Daoy (cell line): ENCODE results near the gene KDM4B. TPM values are rescaled to one million over a fixed set of nuclear protein-coding genes. Genes with fewer than 3 reads are reported as not detected.

Experiments used
- DNase-seq: peaks from one replicate; pipeline ENCODE4 v3.0.0-alpha.2; 2015; ENCODE audit warnings: low read depth
- total RNA-seq: library from RNA; depleted of rRNA; stranded (reverse); fragments of >200 nt; shearing (Covaris generic); gene quantifications from 2 replicates; pipeline ENCODE4 v1.2.3, GENCODE V29; 2014

The KDM4B gene
- total RNA-seq, 1 experiment from 2014 or later: 4.2 TPM

DNA sequence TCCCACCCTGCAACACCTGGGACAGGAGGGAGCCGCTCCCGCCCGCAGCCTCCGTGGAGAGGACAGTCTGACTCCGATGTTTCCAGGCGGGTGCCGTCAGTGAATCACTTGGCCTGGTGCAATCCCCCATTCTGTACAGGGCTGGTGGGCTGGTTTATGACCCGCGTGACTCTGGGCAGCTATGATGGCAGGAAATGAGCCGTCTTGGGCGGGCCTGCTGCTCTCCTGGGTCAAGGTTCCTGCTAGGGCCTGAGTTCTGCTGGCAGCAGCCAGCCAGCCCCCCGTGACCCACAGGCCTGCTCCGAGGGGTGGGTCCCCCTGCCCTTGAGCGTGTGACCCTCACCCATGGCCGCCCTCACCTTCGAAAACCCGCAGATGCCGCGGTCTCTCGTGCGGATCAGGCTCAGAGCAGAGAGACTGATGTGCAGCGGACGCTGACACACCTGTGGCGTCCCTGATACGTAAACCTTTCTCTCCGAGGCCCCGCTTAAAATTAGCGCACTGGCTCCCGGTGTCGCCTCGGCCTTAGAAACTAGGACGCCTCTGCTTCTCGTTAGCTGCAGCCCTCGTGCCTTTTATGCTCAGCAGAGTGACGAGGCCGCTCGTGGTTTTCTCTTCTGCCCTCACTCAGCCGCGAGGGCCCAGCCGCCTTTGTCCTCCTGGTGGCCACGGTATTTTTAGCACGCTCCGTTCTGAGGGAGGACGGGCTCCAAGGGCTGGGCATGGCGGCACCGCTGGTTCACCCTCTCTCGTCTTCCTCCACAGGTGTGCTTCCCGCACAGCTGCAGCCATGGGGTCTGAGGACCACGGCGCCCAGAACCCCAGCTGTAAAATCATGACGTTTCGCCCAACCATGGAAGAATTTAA lies 63.4 kb downstream of the KDM4B start:
- peak; percentile 43 for DNase-seq

DNA sequence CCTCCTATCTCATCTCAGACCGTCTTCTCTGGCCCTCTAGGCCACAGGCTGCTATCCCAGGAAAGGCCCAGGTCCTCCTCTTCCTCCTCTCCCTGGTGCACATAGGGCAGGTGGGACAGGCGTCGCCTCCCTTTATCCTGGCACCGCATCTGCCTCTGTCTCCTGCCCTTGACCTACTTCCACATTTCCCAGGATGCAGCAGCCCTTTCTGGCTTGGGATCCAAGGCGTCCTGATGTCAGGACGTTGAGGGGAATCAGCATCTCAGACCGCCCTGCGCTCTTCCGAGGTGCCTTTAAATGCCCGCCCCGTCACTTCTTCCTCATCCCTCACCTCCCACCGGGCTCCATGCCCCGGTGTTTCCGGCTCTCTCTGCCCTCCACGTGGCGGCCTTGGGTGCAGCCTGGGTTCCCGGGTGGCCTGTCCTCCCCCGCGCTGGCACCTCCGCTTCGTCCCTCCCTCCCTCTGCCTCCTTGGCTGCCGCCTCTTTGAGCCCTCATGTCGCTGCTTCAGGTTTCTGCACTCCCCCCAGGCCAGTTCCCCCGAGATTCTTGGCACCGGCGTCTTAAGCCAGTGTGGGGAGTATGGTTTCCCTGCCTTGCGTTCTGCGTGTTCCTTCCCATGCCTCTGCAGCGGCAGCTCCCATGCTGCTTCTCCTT lies 66.3 kb downstream of the KDM4B start:
- DNase-seq: no peak

DNA sequence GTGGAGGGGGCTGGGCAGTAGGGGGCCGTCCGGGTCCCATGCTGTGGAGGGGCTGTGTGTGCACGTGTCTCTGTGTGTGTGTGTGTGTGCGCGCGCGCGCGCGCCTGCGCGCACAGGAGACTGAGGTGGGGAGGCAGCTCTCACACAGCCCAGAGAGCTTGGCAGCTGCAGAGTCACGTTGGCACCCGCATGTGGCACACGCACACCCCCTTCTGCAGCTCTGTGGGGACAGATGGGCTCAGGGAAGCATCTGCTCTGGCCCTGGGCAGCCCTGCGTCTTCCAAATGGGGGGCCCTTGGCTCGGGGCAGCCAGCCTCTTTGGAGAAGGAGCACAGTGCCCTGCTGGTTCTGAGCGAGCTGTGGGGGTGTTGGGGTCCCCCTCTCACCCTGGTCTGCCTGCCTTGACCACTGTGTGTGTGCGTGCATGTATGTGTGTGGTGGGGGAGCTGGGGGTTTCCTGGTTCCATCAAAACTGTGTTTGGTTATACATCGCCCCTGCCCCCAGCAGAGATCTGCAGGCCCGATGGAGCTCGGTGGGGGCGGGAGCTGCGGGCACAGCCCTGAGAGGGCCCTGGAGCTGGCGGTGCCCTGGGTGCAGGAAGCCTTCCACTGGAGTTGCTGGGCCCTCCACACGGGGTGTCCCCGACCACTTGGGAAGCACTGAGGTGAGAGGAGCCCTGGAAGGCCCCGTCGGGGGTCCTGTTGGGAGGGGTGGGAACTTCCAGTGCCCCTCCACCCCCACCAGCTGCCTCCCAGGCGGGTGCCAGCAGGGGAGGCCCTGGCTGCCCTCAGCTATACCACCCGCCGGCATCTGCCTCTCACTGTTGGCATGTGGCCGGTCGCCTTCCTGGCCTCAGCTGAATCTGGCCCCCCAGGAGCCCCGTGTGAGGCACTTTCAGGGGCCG lies 67.1 kb downstream of the KDM4B start:
- DNase-seq: no peak

DNA sequence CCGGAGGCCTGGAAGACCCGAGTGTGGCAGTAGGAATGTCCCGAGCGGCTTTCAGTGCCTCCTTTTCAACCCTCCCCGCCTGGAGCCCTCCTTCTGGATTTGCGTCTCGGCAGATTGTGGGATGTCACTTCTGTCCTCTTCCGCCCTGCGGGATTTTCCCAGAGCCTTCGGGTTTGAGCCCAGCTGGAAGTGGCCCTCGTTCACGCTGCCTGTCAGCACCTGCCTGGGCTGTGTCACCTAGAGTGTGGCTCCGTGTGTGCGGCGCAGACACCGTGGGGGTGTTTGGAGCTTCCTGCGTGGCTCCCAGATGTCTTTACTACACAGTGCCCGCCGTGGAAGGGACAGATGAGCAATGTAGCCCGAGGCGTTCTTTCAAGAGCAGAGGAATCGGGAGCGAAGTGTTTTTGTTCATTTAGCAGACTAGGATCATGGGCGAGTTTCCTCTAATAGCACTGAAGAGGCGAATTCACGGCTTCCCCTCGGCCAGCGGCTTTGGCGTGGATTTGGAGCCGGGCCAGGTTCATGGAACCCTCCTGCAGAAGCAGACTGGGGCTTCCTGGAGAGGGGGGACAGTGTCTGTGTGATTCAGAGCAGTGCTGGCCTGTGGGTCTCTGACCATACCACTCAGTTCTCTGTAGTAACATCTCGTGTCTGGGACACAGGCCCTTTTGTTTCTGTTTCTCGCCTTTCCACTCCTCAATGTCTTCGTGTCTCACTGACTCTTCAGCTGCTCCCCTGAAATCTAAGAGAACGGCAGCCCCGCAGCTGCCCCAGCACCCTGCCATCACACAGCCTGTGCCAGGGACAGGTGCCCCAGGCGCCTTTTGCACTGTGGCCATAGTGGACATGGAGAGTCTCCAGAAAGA lies 68.0 kb downstream of the KDM4B start:
- DNase-seq: peak; percentile 33

DNA sequence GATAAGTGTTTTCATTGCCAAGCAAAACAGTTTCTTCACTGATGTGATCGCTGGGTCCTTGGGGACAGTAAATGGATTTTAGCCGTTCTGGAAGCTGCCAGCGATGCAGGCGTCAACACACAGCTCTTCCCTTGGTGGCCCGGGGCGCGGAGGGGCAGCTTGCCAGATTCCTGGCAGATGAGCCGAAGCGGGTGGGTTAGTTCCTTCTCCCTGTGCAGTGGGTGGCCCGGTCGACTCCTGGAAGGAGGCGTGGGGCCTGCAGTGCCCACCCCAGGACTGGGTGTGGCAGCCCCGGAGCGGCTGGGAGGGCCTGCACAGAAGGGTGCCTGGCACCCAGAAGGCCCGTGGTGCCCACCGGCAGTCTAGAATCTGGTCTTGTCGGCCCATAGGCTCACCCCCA lies 69.0 kb downstream of the KDM4B start:
- DNase-seq: no peak

DNA sequence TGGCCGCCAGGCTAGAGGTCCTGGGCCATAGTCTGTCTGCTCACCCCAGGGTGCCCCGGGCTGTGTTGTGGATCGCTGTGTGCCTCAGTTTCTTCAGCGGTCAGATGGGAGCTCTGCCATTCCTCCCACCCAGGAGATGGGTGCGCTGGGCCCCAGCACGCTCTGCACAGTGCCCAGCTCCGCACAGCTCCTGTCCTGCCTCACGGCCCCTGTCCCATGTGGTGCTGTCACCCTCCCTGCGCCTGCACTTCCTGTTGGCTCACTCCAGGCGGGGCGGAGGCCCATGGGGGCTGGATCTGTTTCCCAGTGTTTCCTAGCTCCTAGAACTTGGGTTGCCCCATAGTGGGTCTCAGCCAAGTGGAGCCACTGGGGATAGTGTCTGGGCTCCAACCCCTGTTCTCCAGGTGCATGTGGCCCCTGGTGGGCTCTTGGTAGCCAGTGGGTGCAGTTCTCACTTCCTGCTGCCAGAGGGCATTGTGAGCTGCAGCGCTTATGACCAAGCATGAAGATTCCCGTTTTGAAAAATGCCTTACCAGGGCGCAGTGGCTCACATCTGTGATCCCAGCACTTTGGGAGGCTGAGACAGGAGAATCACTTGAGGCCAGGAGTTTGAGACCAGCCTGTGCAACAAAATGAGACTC lies 69.8 kb downstream of the KDM4B start:
- peak; percentile 43 for DNase-seq

DNA sequence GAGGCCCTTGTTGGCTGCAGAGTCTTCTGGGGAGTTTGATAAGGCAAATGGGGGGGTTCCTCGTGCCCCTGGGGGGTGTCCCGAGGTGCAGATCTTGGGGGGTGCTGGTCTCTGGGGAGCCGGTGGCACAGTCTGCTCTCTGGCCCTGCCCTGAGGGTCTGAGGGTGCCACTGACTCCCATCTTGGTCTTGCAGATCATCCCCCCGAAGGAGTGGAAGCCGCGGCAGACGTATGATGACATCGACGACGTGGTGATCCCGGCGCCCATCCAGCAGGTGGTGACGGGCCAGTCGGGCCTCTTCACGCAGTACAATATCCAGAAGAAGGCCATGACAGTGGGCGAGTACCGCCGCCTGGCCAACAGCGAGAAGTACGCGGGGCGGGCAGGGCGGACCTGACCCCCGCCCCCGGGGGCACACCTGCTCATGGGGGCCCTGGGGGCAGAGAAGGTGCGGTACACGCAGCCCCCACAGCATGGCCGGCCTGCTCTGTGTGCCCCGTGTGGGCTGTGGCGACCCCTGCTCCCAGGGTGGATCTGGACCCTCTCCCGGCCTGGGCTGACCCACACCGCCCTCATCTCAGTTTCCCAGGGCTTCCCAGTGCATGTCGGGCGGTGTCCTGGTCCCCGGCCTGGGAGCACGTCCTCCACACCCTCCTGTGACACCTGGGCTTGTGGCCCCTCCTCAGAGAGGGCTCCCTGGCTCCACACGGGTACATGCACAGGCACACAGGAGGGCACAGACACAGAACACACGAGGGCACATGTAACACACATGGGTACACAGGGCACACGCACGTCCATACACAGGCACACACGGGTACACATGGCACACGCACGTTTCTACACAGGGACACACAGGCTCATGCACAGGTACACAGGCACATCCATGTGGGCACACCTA lies 71.0 kb downstream of the KDM4B start:
- no peak for DNase-seq

DNA sequence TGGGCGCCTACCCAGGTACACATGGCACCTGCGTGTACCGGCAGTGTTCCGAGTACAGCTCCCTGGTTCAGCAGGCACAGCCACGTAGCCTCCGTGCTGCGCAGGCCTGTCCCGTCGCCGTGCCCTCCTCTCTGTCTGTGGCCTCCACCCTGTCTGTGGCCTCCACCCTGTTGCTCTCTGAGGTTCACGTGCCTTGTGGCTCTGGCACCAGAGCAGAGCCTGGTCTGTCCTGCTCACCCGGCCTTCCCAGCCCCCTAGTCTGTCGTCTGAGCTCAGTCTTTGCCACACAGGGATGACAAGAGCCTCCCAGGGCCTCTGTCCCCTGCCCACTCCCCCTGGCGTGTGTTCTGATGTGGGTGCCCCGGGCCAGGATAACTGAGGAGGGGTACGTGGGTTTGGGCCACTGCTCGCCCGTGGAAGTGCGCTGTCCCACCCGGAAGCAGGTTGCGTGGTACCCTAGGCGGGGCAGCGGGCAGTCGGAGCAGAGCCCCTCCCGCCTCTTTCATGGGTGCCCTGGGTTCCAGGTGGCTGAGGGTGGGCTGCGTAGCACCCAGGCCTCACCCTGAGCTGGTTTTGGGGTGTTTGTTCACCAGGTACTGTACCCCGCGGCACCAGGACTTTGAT lies 71.7 kb downstream of the KDM4B start:
- no peak for DNase-seq

DNA sequence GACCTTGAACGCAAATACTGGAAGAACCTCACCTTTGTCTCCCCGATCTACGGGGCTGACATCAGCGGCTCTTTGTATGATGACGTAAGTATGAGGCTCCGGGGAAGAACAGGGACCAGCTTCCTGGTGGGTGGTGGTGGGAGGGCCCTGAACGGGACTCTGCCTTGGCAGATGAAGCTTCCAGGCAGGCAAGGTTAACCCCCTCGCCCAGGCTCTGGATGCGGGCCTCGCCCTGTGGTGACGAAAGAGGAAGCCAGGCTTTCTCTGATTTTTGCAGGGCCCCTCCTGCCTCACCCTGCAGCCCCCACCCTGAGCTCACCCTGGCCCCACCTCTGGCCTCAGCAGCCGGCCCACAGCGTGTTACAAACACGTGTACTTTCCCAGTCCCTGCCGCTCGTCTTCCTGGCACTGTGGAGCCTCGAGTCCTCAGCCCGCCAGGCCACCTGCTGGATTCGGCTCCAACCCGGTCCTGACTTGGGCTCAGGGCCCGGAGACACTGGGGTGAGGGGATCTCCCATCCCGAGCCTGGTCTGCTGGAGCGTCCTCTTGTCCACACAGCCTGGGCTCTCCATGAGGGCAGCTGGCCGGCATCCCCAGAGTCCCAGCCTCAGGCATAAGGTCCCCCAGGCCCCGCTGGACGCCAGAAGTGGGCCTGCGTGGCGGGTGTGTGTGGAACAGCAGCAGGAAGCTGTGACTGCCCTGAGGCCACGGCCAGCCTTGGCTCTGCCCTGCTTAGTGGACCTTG lies 72.4 kb downstream of the KDM4B start:
- no peak for DNase-seq

DNA sequence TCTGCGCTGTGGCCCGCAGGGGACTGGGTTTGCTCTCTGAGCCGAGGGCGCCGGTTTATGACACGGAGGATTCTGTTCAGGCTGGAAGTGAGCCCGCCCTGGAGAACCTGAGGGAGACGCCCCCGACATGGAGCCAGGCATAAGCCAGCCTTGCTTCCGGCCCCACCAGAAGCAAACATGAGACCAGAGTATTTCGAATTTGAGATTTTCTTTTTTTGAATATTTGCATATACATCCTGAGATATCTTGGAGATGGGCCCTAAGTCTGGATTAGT lies 72.9 kb downstream of the KDM4B start:
- no peak for DNase-seq

DNA sequence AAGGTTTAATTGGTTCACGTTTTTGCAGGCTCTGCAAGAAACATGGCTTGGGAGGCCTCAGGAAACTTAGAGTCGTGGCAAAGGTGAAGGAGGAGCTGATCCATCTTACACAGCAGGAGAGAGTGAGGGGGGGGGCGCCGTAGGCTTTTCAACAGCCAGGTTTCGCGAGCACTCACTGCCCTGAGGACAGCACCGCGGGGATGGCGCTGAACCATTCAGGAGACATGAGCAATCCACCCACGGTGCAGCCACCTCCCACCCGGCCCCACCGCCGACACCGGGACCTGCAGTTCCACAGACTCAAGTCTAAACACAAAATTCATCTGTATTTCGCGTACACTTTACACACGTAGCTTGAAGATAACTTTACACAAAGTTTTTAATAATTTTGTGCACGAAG lies 73.6 kb downstream of the KDM4B start:
- no peak for DNase-seq

DNA sequence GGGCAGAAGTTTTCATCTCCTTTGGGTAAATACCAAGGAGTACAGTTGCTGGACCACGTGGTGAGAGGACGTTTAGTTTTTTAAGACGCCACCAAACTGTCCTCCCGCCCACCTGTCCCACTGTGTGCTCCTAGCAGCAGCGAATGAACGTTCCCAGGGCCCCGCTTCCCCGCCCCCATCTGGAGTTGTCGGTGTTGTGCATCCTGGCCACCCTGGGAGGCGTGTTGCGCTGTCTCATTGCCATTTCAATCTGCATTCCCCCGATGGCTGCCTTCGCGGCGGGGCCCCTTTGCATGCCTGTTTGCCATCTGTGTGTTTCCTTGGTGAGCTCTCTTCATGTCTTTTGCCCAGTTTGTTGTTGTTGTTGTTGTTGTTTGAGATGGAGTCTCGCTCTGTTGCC lies 76.1 kb downstream of the KDM4B start:
- no peak for DNase-seq

DNA sequence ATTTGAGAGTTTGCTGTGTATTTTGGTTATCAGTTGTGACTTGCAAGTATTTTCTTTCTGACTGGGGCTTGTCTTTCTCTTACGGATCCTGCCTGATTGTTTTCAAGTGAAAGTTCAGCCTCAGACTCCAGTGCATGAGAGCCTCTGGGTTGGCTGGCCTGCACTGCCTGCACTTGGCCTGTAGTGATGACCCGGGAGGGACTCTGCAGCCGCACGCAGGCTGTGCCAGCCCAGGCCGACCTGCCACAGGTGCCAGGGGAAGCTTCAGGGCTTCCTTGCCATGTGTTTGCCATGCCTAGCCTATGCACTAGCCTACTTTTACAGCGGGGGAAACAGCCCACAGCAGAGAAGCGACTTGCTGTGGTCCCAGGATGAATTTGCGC lies 77.0 kb downstream of the KDM4B start:
- no peak for DNase-seq

DNA sequence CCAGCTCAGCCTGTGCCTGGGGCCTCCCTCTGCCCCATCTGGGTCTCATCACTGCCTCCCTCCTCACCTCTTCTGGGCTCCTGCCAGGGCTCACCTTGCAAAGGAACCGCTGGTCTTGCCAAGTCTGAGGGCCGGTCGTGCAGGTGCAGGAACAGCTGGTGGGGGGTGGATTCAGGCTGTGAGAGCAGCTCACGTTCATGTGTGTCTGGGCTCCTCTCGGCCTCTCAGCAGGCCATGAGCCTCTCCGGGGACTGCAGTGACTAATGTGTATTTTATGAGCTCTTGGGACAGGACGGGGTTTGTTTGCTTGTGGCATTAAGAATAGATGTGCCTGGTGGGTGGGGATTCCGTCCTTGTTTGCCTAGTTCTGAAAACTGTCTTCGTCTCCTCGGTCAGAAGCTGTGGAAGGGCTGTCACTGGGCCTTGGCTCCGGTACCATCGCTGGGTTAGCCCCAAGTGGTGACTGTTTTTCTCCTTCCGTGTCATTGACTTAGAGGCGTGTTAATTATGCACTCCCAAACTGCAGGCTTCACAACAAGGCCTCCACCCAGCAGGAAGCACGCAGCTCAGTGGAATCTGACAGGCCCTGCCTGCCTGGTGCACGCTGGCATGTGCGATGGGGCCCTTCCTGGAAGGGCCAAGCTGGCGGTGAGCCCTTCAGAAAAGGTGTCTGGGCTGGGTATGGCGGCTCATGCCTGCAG lies 77.6 kb downstream of the KDM4B start:
- peak; percentile 46 for DNase-seq

DNA sequence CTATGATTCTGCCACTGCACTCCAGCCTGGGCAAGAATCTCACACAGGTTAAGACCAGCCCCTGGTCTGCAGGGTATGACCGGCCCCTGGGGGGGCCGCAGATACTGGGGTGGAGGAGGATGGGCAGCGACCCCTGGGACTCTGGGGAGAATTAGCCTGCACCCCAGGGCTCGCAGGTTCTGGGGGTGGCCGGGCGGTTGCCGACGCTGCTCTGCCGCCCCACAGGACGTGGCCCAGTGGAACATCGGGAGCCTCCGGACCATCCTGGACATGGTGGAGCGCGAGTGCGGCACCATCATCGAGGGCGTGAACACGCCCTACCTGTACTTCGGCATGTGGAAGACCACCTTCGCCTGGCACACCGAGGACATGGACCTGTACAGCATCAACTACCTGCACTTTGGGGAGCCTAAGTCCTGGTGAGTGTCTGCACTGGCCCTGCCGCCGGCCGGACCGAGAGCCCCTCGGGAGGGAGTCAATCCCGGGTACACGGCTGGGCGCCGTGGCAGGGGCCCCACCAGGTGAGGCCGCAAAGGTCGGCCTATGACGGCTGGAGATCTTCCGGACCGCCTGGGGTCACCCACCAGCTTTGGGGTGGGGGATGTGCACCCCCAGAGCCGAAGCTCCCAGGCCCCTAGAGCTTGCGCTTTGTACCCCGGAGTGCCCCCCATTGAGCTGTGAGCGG lies 78.5 kb downstream of the KDM4B start:
- DNase-seq: no peak

DNA sequence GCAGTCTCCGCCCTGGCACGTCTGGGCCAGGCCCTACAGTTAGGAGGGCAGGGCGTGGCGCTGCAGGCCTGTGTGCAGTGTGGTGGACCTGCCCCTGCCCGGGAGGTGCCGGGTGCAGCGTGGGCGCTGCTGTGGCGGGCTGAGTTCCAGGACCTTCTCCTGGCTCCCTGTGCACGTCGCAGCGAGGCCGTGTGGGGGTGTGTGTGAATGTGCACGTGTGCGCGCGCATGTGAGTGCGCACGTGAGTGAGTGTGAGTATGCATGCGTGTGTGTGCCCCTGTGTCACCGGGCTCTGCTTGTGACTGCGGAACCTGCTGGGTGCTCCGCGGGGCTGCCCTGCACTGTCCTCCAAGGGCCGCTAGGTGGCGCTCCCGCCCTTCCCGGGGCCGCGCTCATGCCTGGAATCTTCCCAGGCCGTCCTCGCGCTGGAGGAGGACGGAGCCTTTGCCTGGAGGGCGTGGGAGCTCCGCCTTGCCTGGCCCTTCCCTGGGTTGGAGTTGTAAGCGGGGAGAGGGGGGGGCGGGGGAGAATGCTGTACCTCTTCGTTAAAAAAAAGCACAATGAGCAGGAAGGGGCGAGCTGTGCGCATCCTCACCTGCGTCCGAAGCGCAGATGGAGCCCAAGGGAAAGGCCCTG lies 79.3 kb downstream of the KDM4B start:
- DNase-seq: peak; percentile 90
